H1 (cell line): ENCODE data around the gene CNNM3. TPM values are rescaled to one million over a fixed set of nuclear protein-coding genes. Genes with fewer than 3 reads are reported as not detected.

Experiments used
- CTCF ChIA-PET: fragments of 300-600 bp; sonication (Branson Sonifier 250); formaldehyde crosslinking; loops from one replicate; lab custom pipeline; 2021; ENCODE audit not compliant: partially characterized antibody; lab: Charles Lee
- POLR2A ChIA-PET: fragments of 300-600 bp; sonication (Branson Sonifier 250); formaldehyde crosslinking; loops from one replicate; lab custom pipeline; 2021; ENCODE audit warnings: inconsistent platforms; ENCODE audit not compliant: partially characterized antibody; lab: Charles Lee
- DNase-seq, 2 experiments: peaks; one replicate each; pipeline versions ENCODE4 v3.0.0 to v3.0.0-alpha.2; 2010 to 2022; ENCODE audit warnings: low spot score in 2 of 2, low read depth in 1 of 2, mixed read lengths in 1 of 2
- FAIRE-seq: peaks from 2 replicates; lab custom pipeline; 2011; peaks lifted over from hg19 to GRCh38; lab: Jason Lieb, UNC
- H2AFZ ChIP-seq: 2 replicates; pipeline ENCODE4 v1.8.1; 2012; ENCODE audit warnings: low read length, inconsistent platforms
- H2AK5ac ChIP-seq: 2 replicates; pipeline ENCODE4 v1.6.1; 2013; ENCODE audit warnings: low read depth, low read length
- H2BK120ac ChIP-seq: replicated peaks from 2 replicates; pipeline ENCODE3; 2013; ENCODE audit warnings: low read depth, low read length, inconsistent platforms
- H2BK12ac ChIP-seq: 2 replicates; pipeline ENCODE4 v1.6.1; 2013; ENCODE audit warnings: low read depth, low read length
- H2BK15ac ChIP-seq: 2 replicates; pipeline ENCODE4 v1.6.1; 2013; ENCODE audit warnings: low read length
- H2BK20ac ChIP-seq: 2 replicates; pipeline ENCODE4 v1.6.1; 2013; ENCODE audit warnings: low read length
- H2BK5ac ChIP-seq: 2 replicates; pipeline ENCODE4 v1.6.1; 2013; ENCODE audit warnings: low read depth, low read length
- H3K14ac ChIP-seq: 2 replicates; pipeline ENCODE4 v1.6.1; 2013; ENCODE audit warnings: inconsistent platforms; ENCODE audit not compliant: insufficient read length
- H3K18ac ChIP-seq: 2 replicates; pipeline ENCODE4 v1.6.1; 2013; ENCODE audit warnings: low read length; ENCODE audit errors: extremely low read depth
- H3K23ac ChIP-seq: 2 replicates; pipeline ENCODE4 v1.6.1; 2013; ENCODE audit warnings: inconsistent platforms; ENCODE audit not compliant: insufficient read length
- H3K23me2 ChIP-seq: 2 replicates; pipeline ENCODE4 v1.6.1; 2013; ENCODE audit warnings: low read depth, low read length
- H3K27ac ChIP-seq: 2 replicates; pipeline ENCODE4 v1.6.1; 2011; ENCODE audit warnings: low read depth, low read length, inconsistent platforms
- H3K27me3 ChIP-seq, 4 experiments: replicated peaks in 1 of 4; 1 replicate in 1 of 4; 2 replicates in 3 of 4; pipeline versions ENCODE4 v1.6.1 to v1.8.1; 2011 to 2013; ENCODE audit warnings: low read length in 3 of 4, mild to moderate bottlenecking in 3 of 4, inconsistent platforms in 2 of 4, mixed read lengths in 2 of 4, moderate library complexity in 1 of 4; ENCODE audit not compliant: control insufficient read depth in 3 of 4, insufficient read depth in 3 of 4; ENCODE audit errors: extremely low read depth in 1 of 4
- H3K36me3 ChIP-seq, 4 experiments: 2 replicates each; pipeline versions ENCODE4 v1.6.1 to v1.8.1; 2011 to 2013; ENCODE audit warnings: mild to moderate bottlenecking in 4 of 4, low read length in 3 of 4, moderate library complexity in 2 of 4, control low read depth in 1 of 4, inconsistent platforms in 1 of 4; ENCODE audit not compliant: insufficient read depth in 4 of 4, control insufficient read depth in 2 of 4
- H3K4ac ChIP-seq: replicated peaks from 2 replicates; pipeline ENCODE3; 2013; ENCODE audit warnings: low read length, low read depth, mixed read lengths, inconsistent platforms; ENCODE audit not compliant: insufficient read length
- H3K4me1 ChIP-seq, 4 experiments: replicated peaks in 1 of 4; 1 replicate in 1 of 4; 2 replicates in 3 of 4; pipeline versions ENCODE4 v1.6.1 to v1.8.1; 2011 to 2013; ENCODE audit warnings: low read length in 3 of 4, inconsistent platforms in 2 of 4, mixed read lengths in 1 of 4; ENCODE audit not compliant: insufficient read depth in 4 of 4, control insufficient read depth in 3 of 4
- H3K4me2 ChIP-seq, 2 experiments: 2 replicates each; pipeline versions ENCODE4 v1.6.1 to v1.8.1; 2011 to 2013; ENCODE audit warnings: low read depth in 2 of 2, low read length in 2 of 2, control low read depth in 1 of 2, inconsistent platforms in 1 of 2, mild to moderate bottlenecking in 1 of 2; ENCODE audit not compliant: insufficient read depth in 1 of 2
- H3K4me3 ChIP-seq, 4 experiments: fragments of 200-600, 300-600 bp in 1 of 4; sonication (generic), shearing (Covaris generic), sonication (Bioruptor Twin) in 1 of 4; 2 replicates each; pipeline versions ENCODE4 v1.5.1 to v1.8.1; 2011 to 2016; ENCODE audit warnings: low read length in 4 of 4, low read depth in 3 of 4, control low read depth in 2 of 4, inconsistent platforms in 2 of 4, mild to moderate bottlenecking in 2 of 4, mixed read lengths in 1 of 4, moderate library complexity in 1 of 4; ENCODE audit not compliant: insufficient read depth in 2 of 4; ENCODE audit errors: extremely low read depth in 1 of 4
- H3K56ac ChIP-seq: replicated peaks from 2 replicates; pipeline ENCODE3; 2013; ENCODE audit warnings: low read depth, mild to moderate bottlenecking, mixed read lengths, low read length, inconsistent platforms; ENCODE audit not compliant: insufficient read length
- H3K79me1 ChIP-seq: 2 replicates; pipeline ENCODE4 v1.6.1; 2013; ENCODE audit warnings: low read depth, low read length, control low read depth
- H3K79me2 ChIP-seq, 2 experiments: 2 replicates each; pipeline versions ENCODE4 v1.6.1 to v1.8.1; 2012 to 2013; ENCODE audit warnings: low read length in 2 of 2, mild to moderate bottlenecking in 2 of 2, inconsistent platforms in 1 of 2; ENCODE audit not compliant: insufficient read depth in 2 of 2, control insufficient read depth in 1 of 2
- H3K9ac ChIP-seq, 4 experiments: replicated peaks in 1 of 4; 1 replicate in 1 of 4; 2 replicates in 3 of 4; pipeline versions ENCODE4 v1.6.1 to v1.8.1; 2011 to 2013; ENCODE audit warnings: low read depth in 3 of 4, low read length in 3 of 4, control low read depth in 2 of 4, mild to moderate bottlenecking in 2 of 4, moderate library complexity in 2 of 4, inconsistent platforms in 1 of 4; ENCODE audit errors: extremely low read depth in 1 of 4
- H3K9me3 ChIP-seq, 2 experiments: 2 replicates each; pipeline versions ENCODE4 v1.6.1 to v1.8.1; 2012 to 2013; ENCODE audit warnings: mild to moderate bottlenecking in 2 of 2, moderate library complexity in 2 of 2, control low read depth in 1 of 2, inconsistent platforms in 1 of 2, low read depth in 1 of 2, low read length in 1 of 2, mixed read lengths in 1 of 2; ENCODE audit not compliant: insufficient read depth in 2 of 2
- H4K20me1 ChIP-seq, 2 experiments: replicated peaks in 1 of 2; 2 replicates each; pipeline versions ENCODE3 to v1.8.1; 2011 to 2013; ENCODE audit warnings: inconsistent platforms in 2 of 2, low read length in 2 of 2, mild to moderate bottlenecking in 1 of 2; ENCODE audit not compliant: insufficient read depth in 2 of 2, control insufficient read depth in 1 of 2
- H4K5ac ChIP-seq: 2 replicates; pipeline ENCODE4 v1.6.1; 2013; ENCODE audit warnings: low read length, low read depth, mixed read lengths, inconsistent platforms; ENCODE audit not compliant: insufficient read length
- H4K8ac ChIP-seq: 2 replicates; pipeline ENCODE4 v1.8.0; 2013; ENCODE audit warnings: mild to moderate bottlenecking, moderate library complexity, low read length, inconsistent platforms; ENCODE audit not compliant: insufficient read depth; ENCODE audit errors: extremely low read depth
- H4K91ac ChIP-seq: replicated peaks from 2 replicates; pipeline ENCODE3; 2013; ENCODE audit warnings: low read length, mixed read lengths, inconsistent platforms; ENCODE audit not compliant: insufficient read length
- BACH1 ChIP-seq: IDR thresholded peaks from 2 replicates; pipeline ENCODE4 v1.6.1; 2012; ENCODE audit warnings: low read length, improper control_type of control experiment
- BCL11A ChIP-seq, 2 experiments: IDR thresholded peaks; one replicate each; pipeline ENCODE4 v1.6.1; 2011; ENCODE audit warnings: low read depth in 2 of 2, low read length in 2 of 2, mild to moderate bottlenecking in 2 of 2
- BRCA1 ChIP-seq: IDR thresholded peaks from 2 replicates; pipeline ENCODE4 v1.6.1; 2012; ENCODE audit warnings: low read depth, low read length, improper control_type of control experiment
- CEBPB ChIP-seq: IDR thresholded peaks from 2 replicates; pipeline ENCODE4 v1.6.1; 2012; ENCODE audit warnings: low read depth, low read length
- EZH2 ChIP-seq: fragments of 200-600 bp; sonication (generic); IDR thresholded peaks from 2 replicates; pipeline ENCODE4 v1.7.1; 2012; ENCODE audit warnings: low read depth, mild to moderate bottlenecking, moderate library complexity, low read length, inconsistent platforms; ENCODE audit not compliant: severe bottlenecking
- FOSL1 ChIP-seq: IDR thresholded peaks from 2 replicates; pipeline ENCODE4 v1.6.1; 2011; ENCODE audit warnings: mild to moderate bottlenecking, low read depth, low read length, moderate library complexity; ENCODE audit not compliant: insufficient read depth
- KDM1A ChIP-seq: fragments of 200-600, 300-600 bp; sonication (generic); IDR thresholded peaks from 2 replicates; pipeline ENCODE4 v1.7.1; 2016; ENCODE audit warnings: mild to moderate bottlenecking, low read length, borderline replicate concordance
- NANOG ChIP-seq: IDR thresholded peaks from 2 replicates; pipeline ENCODE4 v1.6.1; 2011; ENCODE audit warnings: low read length, low read depth, mild to moderate bottlenecking, inconsistent platforms; ENCODE audit not compliant: insufficient read depth, poor library complexity, severe bottlenecking
- NRF1 ChIP-seq: IDR thresholded peaks from 2 replicates; pipeline ENCODE4 v1.6.1; 2011; ENCODE audit warnings: mild to moderate bottlenecking, low read depth, low read length, improper control_type of control experiment
- RAD21 ChIP-seq, 2 experiments: IDR thresholded peaks in 1 of 2; conservative IDR thresholded peaks in 1 of 2; 2 replicates each; pipeline ENCODE4 v1.6.1; 2011; ENCODE audit warnings: low read depth in 2 of 2, low read length in 2 of 2, improper control_type of control experiment in 1 of 2, inconsistent platforms in 1 of 2, mild to moderate bottlenecking in 1 of 2, moderate library complexity in 1 of 2
- SP2 ChIP-seq: IDR thresholded peaks from 2 replicates; pipeline ENCODE4 v1.6.1; 2012; ENCODE audit warnings: mild to moderate bottlenecking, low read length, inconsistent platforms
- TBP ChIP-seq: IDR thresholded peaks from 2 replicates; pipeline ENCODE4 v1.6.1; 2011; ENCODE audit warnings: low read depth, low read length, improper control_type of control experiment
- WGBS, 2 experiments: shearing (Covaris generic) in 1 of 2; methylation state at CpG; one replicate each; pipeline versions ENCODE4 v1.1.6 to v1.1.7; 2013 to 2015; ENCODE audit warnings: low lambda C conversion rate in 2 of 2, mixed read lengths in 2 of 2, inconsistent platforms in 1 of 2, low coverage in 1 of 2, missing lambda C conversion rate in 1 of 2; ENCODE audit not compliant: insufficient replicate concordance in 2 of 2, insufficient coverage in 1 of 2, insufficient read length in 1 of 2; ENCODE audit errors: extremely low coverage in 1 of 2, missing lambda C conversion rate in 1 of 2; 5-methylcytosine and 5-hydroxymethylcytosine counted together
- polyA plus RNA-seq, 7 experiments: library from polyadenylated mRNA; depleted of rRNA in 3 of 7; stranded (reverse) in 5 of 7; unstranded in 2 of 7; fragments of >200 nt in 5 of 7; fragments of 200-250 nt in 2 of 7; gene quantifications; 1 replicate in 5 of 7; 2 replicates in 1 of 7; 4 replicates in 1 of 7; pipeline versions ENCODE4 v1.2.1 to v1.2.3, GENCODE V29; 2011 to 2013; ENCODE audit warnings: missing spikeins in 2 of 7, mixed read lengths in 2 of 7
- total RNA-seq: library from RNA; stranded (reverse); fragmentation: NEBNext Ultra II Directional; extraction: Animal tissue kit (Norgen Biotek cat#: 25700); gene quantifications from 2 replicates; pipeline ENCODE4 v1.2.1, GENCODE V29; 2021

The CNNM3 gene
- total and polyA plus RNA-seq, 2 of the 8 experiments (the other 6 are each of a cell fraction or from before 2014, with no cell fraction given): 29.1 to 29.2 TPM

DNA sequence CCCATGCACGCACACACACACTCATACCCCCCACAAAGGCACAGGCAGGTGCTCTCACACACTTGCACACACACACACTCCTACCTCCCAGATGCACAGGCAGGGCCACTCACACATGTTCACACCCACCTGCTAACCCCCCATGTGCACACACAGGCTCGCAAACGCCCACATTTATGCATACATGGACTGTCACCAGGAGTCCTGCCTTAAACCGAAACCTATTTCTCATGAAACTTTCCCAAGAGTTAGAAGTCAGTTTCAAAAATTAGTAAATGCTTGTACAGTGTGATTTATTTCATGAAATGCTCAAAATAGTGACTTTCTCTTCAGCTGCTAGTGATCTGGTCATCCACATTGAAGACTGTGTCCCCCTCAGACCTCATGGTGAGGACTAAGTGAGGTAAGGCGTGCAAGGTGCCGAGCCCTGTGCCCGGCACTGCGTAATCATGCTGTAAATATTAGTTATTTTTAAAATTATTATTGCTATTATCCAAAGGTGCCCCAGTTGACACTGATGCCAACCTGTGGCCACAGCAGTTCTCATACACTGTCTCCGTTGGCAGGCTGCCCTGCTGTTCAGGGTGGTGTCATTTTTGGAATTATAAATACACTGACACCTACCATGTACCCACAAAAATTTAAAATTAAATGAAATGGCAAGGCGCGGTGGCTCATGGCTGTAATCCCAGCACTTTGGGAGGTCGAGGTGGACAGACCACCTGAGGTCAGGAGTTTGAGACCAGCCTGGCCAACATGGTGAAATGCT, 43.0 kb upstream of the CNNM3 start:
- no peak overlapping the region for H3K4me3 ChIP-seq
- TF ChIP-seq RAD21 (IDR thresholded peaks at IDR 0.05 in 1 of 2, conservative IDR thresholded peaks at IDR 0.05 in 1 of 2; ENCODE audit: low read depth in 2 of 2, low read length in 2 of 2) (no peak), CEBPB (no peak), EZH2 (no peak), BRCA1 (no peak), BCL11A (IDR thresholded peaks at IDR 0.05; ENCODE audit: low read depth in 2 of 2, low read length in 2 of 2) (no peak), FOSL1 (no peak), BACH1 (no peak), NRF1 (no peak), SP2 (no peak), KDM1A (no peak), NANOG (no peak), TBP (no peak)
- no peak for DNase-seq
- FAIRE-seq: no peak
- no peak overlapping the region for H4K5ac ChIP-seq
- H3K9me3 ChIP-seq: no peaks in the 10 kb centered on the region
- H3K79me1 ChIP-seq: peaks cover 9% of the 10 kb centered on the region
- H3K36me3 ChIP-seq: no peaks in the 10 kb centered on the region
- no peak overlapping the region for H3K9ac ChIP-seq
- no peak overlapping the region for H3K18ac ChIP-seq
- no peak overlapping the region for H2AK5ac ChIP-seq
- no peak overlapping the region for H3K56ac ChIP-seq
- peaks cover 0 to 6% of the 10 kb centered on the region in 2 experiments for H4K20me1 ChIP-seq
- ChIA-PET CTCF (interaction anchor here (1.2 to 7.3 kb wide), 5 partner anchors 9 to 37 kb away, joined by 3 to 64 read pairs (median 8); partner anchors contain the start of gene CNNM4), POLR2A (no interaction called here)
- WGBS, 2 experiments: 91% methylated on average over 12 of the region's 12 CpGs; no CpG with 5 or more reads in 1 of the 2 experiments
- H2BK5ac ChIP-seq: no peak overlapping the region
- H3K27me3 ChIP-seq: no peaks in the 10 kb centered on the region
- H3K23ac ChIP-seq: no peak overlapping the region
- H4K8ac ChIP-seq: no peak overlapping the region
- H4K91ac ChIP-seq: no peak overlapping the region
- no peak overlapping the region for H2BK20ac ChIP-seq
- H2AFZ ChIP-seq: no peak overlapping the region
- no peak overlapping the region for H3K27ac ChIP-seq
- no peak overlapping the region for H3K4ac ChIP-seq
- H2BK120ac ChIP-seq: no peak overlapping the region
- no peak overlapping the region for H3K14ac ChIP-seq
- no peak overlapping the region for H3K4me2 ChIP-seq
- H3K23me2 ChIP-seq: no peaks in the 10 kb centered on the region
- H2BK15ac ChIP-seq: no peak overlapping the region
- H3K4me1 ChIP-seq: peaks cover 0 to 4% (median 0%) of the 10 kb centered on the region in 4 experiments; a peak in 3 of 7 replicates
- H2BK12ac ChIP-seq: no peak overlapping the region
- 0 out of 4 replicates have a peak, but pooled peaks cover 0 to 4% of the 10 kb centered on the region in 2 experiments for H3K79me2 ChIP-seq
